Stimulated activated CD8-positive, alpha-beta memory T cell treated with anti-CD3 and anti-CD28 coated beads, Interleukin-4, amount 100 ng/mL, for 48 hours (primary cell): ENCODE measurements around the gene ING5.

Source experiments
- DNase-seq: peaks from one replicate; pipeline ENCODE4 v3.0.0-alpha.2; 2020

ING5 gene

DNA sequence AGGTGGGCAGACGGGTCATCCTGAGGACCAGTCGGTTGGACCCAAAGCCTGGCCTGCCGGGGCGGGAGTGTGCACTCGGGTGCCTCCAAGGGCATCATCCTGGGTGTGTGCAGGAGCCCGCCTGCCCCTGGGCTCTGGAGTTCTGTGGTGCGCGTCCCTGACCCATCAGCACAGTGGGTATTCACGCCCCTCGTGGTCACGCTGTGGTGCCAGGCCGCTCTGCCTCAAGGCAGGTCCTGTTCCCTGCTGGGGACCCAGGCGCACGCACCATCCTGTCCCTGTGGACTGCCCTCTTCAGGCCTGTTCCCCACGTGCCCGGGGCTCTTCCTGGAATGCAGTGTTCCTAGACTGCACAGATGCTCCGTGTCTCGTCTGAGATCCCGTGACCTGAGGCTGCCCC is 18.3 kb downstream of the ING5 start:
- no peak for DNase-seq

DNA sequence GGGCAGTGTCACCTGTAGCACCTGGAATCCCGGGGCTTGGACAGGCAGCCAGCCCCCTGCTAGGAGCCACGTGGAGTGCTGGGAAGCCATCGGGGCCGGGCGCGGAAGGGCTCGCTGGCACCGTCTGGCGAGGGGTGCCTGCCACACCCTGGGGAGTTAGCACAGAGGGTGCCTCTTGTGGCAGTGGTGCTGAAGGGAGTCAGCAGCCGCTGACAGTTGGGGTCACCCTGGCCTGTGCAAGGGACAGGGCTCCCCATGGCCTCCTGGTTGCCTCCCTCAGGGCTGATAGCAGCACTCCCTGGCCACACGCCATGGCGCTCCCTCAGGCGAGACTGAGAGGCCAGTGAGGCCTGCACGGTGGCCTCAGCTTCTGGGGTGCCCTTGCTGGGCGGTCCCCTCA is 18.7 kb downstream of the ING5 start:
- no peak for DNase-seq

DNA sequence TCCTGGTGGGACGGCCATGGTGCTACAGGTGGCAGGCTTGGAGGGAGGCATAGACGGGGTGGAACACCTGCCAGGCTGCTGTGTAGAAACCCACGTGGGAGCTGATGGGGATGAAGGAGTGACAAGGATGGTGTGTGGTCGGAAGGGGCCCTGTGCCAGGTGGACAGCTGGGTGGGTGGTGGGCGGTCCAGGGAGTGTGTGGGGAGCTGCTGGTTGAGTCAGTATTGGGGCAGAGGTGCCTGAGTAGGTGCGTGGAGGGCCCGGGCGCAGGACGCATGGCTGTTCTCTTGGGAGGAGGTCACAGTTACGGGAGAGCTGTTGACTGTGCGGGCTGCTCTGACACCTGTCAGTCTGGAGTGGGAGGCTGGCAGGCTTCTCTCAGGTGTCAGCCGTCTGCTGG is 20.0 kb downstream of the ING5 start:
- DNase-seq = no peak

DNA sequence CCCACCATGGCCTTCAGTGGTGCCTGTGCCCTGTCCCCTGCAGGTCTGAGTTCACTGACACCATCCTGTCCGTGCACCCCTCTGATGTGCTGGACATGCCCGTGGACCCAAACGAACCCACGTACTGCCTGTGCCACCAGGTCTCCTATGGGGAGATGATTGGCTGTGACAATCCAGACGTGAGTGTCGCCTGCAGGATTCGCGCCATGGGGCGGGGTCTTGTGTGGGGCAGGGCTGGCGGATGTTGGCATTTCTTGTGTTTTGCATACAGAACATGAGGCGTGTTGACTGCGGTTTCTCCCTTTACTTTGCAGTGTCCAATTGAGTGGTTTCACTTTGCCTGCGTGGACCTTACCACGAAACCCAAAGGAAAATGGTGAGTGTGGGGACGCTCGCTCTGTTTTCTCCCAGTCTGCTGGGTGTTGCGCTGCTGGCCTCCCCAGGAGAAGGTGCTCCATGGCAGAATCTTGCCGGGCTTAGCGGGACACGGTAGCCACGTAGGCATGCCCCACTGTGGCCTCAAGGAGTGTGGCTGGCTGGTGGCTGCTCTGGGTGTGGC is 21.1 kb downstream of the ING5 start:
- DNase-seq = no peak

DNA sequence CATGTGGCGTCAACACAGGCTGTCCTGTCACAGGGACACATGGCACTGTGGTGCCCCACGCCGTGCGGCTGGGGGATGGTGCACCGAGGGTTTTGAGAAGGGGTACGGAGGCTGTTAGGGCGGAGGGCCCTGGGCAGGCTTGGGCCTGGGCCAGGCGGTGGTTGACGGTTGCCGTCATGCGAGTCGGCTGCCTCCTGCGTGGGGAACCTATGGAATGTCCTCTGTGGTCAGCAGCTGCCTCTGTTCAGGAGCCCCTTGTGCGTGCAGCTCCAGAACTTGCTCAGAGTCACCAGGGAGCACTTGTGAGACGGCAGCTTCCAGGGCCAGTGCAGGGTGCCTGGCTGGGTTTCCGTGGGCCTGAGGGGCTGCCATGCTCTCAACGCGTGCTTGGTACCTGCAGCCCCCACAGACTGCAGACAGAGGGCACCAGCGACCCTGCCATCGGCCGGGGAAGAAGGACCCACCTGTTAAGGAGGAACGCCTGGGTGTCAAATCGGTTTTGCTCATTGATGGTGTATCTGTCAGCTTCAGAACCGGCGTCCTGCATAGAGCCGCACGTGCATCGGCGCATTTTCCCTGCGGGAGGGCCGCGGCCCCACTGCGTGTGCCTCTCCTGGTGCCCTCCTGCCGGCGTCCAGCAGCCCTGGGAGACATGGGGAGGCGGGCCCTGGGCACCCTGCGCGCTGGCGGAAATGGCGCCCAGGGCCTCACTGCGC is 22.6 kb downstream of the ING5 start:
- DNase-seq = peak; percentile 49

DNA sequence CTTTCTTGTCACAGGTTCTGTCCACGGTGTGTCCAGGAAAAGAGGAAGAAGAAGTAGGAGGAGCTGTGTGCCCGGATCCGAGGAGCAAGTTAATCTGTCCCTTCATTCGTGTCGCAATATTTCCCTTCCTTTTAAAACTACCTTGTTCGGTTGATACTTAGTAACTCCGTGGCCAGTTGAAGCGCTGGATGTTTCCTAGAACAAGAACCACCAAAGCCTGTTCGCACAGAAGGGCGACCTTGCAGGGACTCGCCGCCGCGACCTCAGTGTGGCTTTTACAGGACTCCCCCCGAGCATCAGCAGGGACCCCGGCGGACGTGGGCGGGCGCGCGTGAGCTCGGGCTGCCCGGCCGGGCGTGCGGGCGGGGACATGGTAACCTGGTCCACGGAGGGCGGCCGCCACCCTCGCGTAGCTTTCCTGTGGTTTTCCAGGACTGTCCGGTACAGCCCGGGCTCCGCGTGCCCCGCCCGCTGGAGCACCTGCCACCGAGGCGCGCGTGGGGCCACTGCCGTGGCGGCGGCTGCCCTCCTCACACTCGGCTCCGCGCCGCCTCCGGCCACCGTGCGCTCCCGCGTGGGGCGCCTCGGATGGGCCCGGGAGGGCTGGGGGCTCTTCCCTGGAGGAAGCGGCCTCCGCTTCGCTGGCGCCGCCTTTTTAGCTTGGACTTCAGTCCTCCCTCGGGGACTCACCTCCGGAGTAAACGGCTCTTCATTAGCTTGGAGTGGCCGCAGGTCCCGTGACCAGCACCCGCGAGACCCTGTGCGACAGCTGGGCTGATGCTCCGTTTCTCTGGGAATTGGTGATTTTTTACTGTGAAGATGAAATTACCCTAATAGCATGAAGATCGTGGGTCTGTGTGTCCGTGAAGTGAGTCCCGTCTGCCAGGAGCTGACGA is 23.4 kb downstream of the ING5 start:
- DNase-seq = no peak

DNA sequence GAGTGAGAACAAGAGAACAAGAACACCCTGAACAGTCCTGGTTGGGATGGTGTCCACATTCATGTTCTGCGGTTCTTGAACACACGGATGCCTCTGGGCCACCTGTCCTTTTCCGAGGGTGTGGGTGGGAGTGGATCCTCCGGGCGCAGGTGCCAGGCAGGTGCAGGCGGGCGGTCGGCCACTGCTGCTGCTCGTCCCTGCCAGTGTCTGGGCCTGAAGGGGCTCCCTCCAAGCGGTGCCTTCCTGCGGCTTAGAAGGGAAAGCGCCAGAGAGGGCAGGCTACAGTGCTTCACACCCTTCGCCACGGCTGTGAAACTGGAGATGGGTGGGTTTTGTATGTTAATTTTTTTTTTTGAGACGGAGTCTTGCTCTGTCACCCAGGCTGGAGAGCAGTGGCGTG is 24.6 kb downstream of the ING5 start:
- no peak for DNase-seq

DNA sequence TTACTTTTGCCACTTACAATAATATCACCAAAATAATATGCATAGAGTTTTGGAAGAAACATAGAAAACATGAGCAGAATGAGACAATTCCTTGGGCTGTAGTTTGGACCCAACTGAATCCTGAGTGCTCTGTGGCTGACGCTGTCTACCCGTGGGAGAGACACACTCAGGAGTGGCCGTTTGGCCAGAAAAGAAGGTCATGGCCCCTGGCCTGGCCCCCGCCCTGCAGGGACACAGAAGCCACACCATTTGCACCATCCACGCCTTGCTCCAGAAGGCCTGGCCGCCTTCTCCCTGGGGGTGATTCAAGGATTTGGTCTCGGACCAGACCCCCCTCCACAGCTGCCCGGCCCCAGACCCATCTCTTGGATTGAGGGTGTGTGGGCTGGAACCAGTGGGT is 26.2 kb downstream of the ING5 start:
- no peak for DNase-seq

DNA sequence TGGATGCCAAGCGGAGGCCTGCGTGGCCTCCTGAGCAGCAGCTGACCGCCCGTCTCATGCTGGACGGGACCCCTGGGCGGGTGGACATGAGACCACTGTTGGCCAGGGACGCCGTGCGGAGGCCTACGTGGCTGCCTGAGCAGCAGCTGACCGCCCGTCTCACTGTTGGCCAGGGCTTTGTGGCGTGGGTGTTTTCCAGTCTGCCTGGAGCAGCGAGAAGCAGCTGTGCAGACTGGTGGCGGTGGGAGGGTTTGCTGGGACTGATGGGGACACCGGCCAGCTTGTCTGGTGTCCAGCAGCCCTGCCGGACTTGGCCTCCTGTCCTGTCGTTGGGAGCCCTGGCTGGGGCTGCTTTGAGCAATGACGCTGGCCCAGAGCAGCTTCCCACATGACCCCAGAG is 26.8 kb downstream of the ING5 start:
- DNase-seq = no peak

DNA sequence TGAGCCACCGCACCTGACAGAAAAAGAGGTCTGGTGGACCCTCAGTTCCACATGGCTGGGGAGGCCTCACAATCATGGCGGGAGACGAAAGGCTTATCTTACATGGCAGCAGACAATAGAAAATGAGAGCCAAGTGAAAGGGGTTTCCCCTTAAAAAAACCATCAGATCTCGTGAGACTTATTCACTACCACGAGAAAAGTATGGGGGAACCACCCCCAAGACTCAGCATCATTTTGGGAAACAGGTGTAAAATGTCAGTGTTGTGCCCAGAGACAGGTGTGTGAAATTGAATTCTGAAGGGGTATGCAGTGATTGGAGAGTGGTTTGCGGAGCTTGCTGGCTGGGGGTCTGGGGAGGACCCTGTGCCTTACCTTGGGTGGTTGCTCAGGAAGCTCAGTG is 28.0 kb downstream of the ING5 start:
- DNase-seq = no peak

DNA sequence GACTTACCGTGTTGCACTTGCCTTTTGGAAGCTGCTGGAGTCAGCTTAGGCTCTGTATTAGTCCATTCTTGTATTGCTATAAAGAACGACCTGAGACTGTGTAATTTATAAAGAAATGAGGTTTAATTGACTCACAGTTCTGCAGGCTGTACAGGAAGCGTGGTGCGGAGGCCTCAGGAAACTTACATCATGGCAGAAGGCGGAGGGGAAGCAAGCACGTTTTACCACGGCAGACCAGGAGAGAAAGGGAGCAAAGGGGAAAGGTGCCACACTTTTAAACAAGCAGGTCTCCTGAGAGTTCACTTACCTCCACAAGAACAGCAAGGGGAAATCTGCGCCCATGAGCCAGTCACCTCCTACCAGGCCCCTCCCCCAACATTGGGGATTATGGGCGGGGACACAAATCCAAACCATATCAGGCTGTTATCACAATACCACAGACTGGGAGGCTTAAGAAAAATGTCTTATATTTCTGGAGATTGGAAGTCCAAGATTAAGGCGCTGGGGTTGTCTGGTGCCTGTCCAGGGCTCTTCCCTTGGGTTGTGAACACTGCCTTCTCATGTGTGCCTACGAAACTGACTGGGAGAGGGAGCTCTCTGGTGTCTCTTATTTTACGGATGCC is 28.9 kb downstream of the ING5 start:
- DNase-seq = peak; percentile 42

DNA sequence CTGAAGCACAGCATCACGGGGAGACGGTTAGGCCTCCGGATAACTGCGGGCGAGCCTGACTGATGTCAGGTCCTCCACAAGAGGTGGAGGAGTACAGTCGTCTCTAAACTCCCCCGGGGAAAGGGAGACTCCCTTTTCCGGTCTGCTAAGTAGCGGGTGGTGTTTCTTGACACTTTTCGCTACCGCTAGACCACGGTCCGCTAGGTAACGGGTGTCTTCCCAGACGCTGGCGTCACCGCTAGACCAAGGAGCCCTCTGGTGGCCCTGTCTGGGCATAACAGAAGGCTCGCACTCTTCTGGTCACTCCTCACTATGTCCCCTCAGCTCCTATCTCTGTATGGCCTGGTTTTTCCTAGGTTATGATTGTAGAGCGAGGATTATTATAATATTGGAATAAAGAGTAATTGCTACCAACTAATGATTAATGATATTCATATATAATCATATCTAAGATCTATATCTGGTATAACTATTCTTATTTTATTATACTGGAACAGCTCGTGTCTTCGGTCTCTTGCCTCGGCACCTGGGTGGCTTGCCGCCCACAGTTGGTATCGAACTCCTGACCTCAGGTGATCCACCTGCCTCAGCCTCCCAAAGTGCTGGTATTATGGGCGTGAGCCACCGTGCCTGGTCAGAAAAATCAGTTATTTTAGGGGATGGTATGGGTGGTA is 30.8 kb downstream of the ING5 start:
- peak; percentile 83 for DNase-seq

DNA sequence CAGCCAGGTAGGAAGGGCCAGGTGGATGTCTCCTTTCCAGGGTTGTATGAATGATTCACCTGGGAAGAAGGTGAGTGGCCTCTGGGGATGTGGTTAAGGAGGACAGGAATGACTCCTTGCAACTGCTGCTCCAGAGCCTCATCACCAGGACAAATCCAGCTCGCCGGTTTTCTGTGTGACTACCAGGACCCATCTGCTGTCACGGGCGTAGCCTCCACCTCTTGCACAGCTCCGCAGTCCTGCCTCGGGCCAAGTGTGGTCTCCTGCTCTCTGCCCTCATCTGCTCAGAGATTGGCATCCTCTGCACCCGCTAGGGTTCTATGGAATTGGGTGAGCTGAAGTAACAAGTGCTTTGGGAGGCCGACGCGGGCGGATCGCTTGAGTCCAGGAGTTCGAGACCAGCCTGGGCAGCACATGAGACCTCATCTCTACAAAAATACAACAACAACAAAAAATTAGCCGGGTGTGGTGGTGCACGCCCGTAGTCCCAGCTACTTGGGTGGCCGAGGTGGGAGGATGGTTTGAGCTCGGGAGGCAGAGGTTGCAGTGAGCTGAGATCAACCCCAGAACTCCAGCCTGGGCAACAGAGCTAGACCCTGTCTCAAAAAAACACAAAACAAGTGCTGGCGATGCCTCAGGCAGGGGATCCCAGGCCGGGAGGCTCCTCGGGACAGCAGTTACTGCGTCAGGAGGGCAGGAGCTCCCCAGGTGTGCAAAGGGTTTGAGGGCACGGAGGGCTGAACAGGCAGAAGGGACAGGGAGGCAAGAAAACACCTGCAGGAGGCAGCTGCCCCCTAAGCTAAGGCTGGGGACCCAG is 31.8 kb downstream of the ING5 start:
- DNase-seq = peak; percentile 44

DNA sequence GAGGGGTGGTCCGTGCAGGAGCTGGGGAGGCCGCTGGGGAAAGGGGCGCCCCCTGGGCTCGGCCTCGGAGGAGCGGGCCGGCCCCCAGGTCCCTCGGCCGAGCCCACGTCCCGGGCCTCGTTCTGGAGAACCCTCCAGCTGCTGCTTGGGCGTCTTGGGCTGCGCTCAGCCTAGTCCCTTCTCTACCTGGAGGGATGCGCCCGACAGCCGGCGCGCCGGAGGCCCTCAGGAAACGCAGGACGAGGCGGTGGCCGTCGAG is 32.3 kb downstream of the ING5 start:
- DNase-seq = no peak

DNA sequence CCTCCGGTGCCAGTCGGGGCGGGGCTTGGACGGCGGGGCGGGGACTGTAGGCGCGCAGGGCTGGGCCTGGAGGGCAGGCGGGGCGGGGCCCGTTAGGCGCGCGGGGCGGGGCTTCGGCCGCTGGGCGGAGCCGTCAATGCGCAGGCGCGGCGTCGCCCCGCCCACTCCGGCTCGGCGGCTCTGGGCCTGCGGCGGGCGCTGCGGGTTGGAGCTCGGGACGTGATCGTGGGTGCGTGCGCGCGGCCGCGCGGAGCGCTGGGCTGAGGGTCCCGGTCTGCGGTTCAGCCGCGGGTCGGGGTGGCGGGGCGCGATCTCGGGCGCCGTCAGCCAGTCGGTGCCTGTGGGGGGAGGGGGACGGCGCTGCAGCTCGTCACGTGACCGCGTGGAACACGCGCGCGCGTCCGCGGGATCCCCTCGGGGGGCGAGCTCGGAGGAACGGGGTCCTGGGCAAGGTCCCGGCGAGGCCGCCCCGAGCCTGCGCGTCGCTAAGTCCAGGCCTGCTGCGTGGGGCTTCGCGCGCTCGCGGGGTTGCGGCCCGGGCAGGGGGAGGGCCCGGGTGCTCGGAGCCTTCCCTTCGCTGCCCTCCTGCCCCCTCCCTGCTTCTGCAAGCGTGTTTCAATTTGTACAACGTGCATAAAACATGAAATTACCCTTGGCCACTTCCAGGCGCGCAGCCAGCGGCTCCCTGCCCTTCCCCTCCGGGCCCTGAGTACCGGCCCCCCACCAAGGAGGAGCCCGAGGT is 32.8 kb downstream of the ING5 start, which contains the start of gene D2HGDH:
D2HGDH (plus strand) TSS at position 164 of the 742 bp plus-strand sequence. CDS start 595 bp downstream, outside the sequence.
- peak; percentile 98 for DNase-seq

DNA sequence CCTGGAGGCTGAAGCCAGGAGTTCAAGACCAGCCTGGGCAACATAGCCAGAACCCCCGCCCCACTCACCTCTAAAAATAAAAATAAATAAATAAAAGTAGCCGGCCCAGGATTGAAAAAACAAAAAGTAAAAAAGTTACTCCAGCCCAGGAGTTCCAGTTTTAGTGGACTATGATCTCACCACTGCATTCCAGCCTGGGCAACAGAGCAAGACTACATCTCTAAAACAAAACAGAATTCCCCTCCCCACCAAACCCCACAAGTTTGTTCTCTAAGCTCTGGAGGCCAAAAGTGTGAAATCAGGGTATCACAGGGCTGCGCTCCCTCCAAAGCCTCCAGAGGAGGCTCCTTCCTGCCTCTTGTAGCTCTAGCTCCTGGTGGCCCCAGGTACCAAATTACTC is 34.3 kb downstream of the ING5 start:
- DNase-seq = no peak

DNA sequence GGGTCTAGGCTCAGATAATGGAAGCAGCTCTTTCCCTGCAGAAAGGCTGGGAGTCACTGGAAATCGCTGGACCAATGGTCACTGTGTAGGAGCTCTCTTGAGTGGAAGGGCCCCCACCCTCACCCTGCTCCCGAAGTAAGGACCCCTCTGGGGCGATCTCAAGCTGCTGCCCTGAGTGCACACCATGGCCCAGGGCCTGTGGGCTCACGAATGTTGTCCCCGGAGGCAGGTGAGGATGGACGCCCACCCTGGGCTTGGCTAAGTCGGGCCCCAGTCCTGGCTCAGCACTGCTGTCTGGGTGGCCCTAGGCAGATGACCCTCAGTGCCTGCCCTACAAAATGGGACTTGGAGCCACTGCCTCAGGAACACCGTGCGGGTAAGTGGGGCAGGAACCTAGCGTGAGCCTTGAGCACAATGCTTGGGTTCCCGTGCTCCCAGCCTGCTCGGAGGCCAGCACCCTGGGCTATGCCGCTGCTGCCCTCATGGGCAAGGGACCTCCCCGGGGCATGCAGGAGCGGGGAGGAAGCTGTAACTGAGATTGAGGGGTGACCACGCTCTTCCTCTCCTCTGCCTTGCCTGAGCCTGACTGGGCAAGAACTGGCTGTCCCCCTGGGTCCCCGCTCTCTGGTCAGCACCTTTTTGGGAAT is 36.3 kb downstream of the ING5 start:
- no peak for DNase-seq

DNA sequence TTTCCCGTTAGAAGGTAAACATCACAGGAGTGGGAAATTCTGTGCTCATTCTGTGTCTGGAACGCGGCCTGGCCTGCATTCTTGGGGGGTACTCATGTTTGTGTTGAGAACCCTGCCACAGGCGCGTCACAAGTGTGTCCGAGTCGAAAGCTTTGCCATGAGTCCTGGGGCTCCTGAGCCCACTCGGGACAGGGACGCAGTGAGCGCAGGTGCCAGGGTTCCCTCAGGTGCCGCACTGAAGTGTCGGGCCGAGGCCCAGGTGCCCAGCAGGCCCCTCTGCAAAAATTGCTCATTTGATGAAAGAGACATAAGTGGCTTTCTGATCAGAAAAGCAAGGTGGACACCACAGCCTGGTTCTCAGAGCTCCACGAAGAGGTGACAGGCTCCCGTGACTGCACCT is 37.3 kb downstream of the ING5 start:
- DNase-seq = no peak

DNA sequence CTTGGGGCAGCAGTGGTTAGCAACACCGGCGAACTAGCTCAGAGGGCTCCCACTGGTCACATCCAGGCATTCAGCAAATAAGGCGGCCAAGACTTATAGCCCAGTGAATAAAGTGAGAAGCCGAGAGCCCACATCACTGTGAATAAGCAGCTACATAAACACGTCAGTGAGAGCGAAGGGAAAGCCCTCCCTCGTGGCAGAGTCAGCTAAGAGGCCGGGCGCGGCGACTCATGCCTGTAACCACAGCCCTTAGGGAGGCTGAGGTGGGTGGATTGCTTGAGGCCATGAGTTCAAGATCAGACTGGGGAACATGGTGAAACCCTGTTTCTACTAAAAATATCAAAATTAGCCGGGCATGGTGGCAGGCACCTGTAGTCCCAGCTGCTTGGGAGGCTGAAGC is 37.8 kb downstream of the ING5 start:
- DNase-seq = peak; percentile 83

DNA sequence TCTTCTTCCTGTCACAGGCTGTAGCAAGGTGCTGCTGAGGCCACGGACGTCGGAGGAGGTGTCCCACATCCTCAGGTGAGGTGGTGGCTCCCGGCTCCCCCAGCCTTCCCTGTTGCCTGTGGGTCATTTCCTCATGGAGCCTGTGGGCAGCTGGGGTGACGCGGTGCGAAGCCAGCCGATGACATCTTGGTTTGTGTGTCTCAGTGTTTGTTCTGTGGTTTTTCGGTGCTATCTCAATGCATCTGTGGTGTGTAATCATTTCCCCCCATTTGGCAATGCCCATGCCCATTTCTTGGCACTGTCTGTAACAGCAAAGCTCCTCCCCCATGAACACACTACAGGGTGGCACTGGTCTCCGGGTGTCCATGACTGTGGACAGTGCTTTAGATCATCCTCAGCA is 39.2 kb downstream of the ING5 start:
- DNase-seq = peak; percentile 62

DNA sequence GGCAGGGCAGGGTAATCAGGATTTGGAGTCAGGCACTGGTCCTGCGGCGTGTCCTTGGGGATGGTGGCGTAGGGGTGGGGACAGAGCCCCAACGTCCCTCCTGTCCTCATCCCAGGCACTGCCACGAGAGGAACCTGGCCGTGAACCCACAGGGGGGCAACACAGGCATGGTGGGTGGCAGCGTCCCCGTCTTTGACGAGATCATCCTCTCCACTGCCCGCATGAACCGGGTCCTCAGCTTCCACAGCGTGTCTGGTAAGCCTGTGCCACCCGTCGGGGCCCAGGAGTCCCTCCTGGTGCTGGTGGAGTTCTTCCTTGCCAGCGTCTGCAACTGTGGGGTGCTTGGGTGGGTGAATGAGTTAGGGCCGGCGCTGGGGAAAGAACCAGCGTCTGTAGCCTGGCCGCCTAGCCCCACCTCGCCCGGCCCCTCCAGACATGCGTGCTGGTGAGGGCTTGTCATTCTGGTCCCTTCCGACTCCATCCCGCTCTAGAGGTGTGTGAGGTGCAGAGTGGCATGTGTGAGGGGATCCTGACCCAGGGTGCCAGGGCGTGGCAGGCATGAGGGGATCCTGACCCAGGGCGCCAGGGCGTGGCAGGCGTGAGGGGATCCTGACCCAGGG is 40.6 kb downstream of the ING5 start:
- no peak for DNase-seq
